ENCODE data around the gene MOCOS. TPM values are rescaled to one million over a fixed set of nuclear protein-coding genes. Genes with fewer than 3 reads are reported as not detected.

The MOCOS gene
- total RNA-seq, 1 donor from 2014 or later: 24.5 TPM

DNA sequence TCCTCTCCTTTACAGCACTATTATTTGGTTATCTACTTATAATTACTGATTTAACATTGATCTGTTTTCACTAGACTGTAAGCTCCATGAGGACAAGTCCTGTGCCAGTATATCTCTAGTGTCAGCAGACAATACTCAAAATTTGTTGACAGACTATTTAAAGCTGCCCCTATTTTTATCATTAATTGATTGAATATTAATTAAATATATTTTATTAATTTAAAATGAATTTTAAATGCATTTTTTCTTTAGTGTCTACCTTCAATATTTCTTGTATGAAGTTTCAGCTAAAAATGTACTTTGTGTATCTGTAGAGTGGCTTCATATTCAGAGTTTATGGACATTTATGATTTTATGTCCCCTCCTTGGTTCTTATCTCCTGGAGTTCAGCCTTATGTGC is 83.9 kb downstream of the MOCOS start:
- H3K36me3 ChIP-seq (ENCODE audit: control insufficient read depth, insufficient read depth, low read length): peaks cover 2% of the 10 kb centered on the region
- TF ChIP-seq, protein P1, sequence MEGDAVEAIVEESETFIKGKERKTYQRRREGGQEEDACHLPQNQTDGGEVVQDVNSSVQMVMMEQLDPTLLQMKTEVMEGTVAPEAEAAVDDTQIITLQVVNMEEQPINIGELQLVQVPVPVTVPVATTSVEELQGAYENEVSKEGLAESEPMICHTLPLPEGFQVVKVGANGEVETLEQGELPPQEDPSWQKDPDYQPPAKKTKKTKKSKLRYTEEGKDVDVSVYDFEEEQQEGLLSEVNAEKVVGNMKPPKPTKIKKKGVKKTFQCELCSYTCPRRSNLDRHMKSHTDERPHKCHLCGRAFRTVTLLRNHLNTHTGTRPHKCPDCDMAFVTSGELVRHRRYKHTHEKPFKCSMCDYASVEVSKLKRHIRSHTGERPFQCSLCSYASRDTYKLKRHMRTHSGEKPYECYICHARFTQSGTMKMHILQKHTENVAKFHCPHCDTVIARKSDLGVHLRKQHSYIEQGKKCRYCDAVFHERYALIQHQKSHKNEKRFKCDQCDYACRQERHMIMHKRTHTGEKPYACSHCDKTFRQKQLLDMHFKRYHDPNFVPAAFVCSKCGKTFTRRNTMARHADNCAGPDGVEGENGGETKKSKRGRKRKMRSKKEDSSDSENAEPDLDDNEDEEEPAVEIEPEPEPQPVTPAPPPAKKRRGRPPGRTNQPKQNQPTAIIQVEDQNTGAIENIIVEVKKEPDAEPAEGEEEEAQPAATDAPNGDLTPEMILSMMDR (IDR thresholded peaks at IDR 0.05; ENCODE audit: insufficient read depth, low read length, severe bottlenecking): no peak
- H3K4me3 ChIP-seq (ENCODE audit: low read depth, low read length): no peak overlapping the region
- DNase-seq (ENCODE audit: low read depth) (no peak), FAIRE-seq (no peak)
- H3K27me3 ChIP-seq (ENCODE audit: control insufficient read depth, insufficient read depth, low read length): no peaks in the 10 kb centered on the region

DNA sequence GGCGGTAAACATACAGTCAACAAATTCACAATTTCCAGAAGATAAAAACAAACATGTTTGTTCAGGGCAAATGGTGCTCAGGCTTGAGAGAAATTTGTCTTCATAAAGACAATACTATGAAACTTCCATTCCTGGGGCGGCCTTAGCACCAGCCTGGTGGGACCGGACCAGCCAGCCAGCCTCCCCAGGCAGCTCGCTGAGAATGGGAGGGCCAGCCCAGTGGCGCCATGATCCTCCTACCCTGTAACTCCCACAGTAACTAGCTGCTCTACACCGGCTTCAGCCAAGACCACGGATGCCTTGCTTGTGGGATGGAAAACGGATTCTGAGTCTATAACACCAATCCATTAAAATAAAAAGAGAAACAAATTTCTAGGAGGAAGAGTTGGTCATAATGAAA is 86.0 kb downstream of the MOCOS start:
- DNase-seq (ENCODE audit: low read depth): no peak
- no peaks in the 10 kb centered on the region for H3K27me3 ChIP-seq (ENCODE audit: control insufficient read depth, insufficient read depth, low read length)
- TF ChIP-seq, protein P1 (IDR thresholded peaks at IDR 0.05; ENCODE audit: insufficient read depth, low read length, severe bottlenecking): no peak
- FAIRE-seq: no peak
- no peaks in the 10 kb centered on the region for H3K36me3 ChIP-seq (ENCODE audit: control insufficient read depth, insufficient read depth, low read length)
- H3K4me3 ChIP-seq (ENCODE audit: low read depth, low read length): no peak overlapping the region

DNA sequence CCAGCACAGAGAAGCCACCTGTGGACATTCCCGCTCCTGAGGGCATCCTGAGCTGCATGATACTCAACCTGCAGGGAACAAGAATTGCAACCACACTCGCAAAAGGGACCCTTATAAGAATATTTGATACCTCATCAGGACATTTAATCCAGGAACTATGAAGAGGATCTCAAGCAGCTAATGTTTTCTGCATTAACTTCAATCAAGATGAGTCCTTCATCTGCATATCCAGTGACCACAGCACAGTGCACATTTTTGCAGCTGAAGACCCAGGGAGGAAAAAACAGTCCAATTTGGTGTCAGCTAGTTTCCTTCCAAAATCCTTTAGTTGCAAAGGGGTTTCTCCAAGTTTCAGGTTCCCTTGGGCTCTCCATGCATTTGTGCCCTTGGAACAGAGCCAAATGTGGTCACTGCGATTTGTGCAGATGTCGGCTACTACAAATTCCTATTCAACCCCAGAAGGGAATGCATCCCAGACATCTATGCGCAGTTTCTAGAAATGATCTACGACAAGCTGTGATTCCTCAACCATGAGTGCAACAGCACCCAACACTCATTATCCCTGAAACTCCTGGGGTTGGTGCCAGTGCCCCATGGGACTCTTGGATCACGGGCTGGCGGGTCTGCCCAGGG is 86.9 kb downstream of the MOCOS start:
- Histone ChIP-seq H3K36me3 (ENCODE audit: control insufficient read depth, insufficient read depth, low read length) (no peaks in the 10 kb centered on the region), H3K27me3 (ENCODE audit: control insufficient read depth, insufficient read depth, low read length) (peaks cover 2% of the 10 kb centered on the region), H3K4me3 (ENCODE audit: low read depth, low read length) (no peak overlapping the region)
- DNase-seq (ENCODE audit: low read depth) (no peak), FAIRE-seq (peak; percentile 84)
- TF ChIP-seq, protein P1 (IDR thresholded peaks at IDR 0.05; ENCODE audit: insufficient read depth, low read length, severe bottlenecking): no peak

DNA sequence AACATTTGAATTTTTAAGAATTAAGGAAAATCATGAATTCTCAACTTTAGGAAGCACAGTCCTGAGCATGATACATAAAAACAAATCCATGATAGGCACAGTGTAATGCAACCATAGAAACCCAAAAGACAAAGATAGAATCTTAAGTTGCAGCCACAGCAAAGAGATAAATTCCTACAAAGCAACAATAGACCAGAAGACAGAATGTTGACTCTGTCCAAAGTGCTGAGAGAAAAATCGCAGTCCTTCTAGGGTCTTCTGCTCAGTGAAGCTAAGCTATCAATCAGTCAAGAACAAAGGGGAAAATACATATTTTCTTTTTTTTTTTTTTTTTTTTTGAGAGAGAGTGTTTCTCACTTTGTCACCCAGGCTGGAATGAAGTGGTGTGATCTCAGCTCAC is 88.3 kb downstream of the MOCOS start:
- FAIRE-seq: no peak
- Histone ChIP-seq H3K36me3 (ENCODE audit: control insufficient read depth, insufficient read depth, low read length) (no peaks in the 10 kb centered on the region), H3K27me3 (ENCODE audit: control insufficient read depth, insufficient read depth, low read length) (peaks cover 2% of the 10 kb centered on the region), H3K4me3 (ENCODE audit: low read depth, low read length) (no peak overlapping the region)
- TF ChIP-seq, protein P1 (IDR thresholded peaks at IDR 0.05; ENCODE audit: insufficient read depth, low read length, severe bottlenecking): no peak
- no peak for DNase-seq (ENCODE audit: low read depth)

DNA sequence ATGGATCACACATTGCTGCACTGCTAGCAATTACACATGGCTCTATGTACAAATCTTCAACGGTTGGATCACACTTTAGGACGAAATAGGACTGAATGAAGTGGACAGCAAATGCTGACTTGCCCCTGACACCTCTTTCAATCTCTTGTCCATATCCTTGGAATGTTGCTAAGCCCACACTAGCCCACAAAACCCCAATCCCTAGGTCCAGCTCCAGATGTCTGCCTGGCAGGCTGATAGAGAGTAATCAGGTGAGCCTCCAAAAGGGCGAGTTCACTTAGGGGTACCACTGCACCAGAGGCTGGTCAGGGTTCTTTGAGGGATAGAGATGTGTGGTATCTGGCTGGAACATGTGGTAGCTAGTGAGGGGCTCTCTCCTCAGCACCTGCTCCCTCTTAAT is 91.7 kb downstream of the MOCOS start:
- TF ChIP-seq, protein P1 (IDR thresholded peaks at IDR 0.05; ENCODE audit: insufficient read depth, low read length, severe bottlenecking): no peak
- DNase-seq (ENCODE audit: low read depth): no peak
- no peak for FAIRE-seq

DNA sequence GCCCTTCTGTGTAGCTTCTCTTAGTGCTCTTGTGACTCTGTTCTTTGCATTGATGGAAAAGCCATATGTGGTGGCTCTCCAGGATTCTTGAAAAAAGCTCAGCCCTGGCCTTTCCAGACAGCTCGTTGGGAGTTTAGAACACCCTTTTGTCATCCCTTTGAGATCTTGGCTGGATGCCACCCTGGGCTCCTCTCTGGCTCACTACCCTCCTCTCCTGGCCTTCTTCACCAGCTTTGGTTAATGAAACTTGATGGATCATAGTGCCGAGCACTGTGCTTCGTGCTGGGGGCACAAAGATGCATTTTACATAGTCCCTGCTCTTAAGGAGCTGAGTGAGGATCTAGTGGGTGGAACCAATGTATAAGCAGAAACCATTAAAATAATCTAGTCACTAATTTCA is 94.6 kb downstream of the MOCOS start:
- FAIRE-seq (no peak), DNase-seq (ENCODE audit: low read depth) (no peak)
- Histone ChIP-seq H3K27me3 (ENCODE audit: control insufficient read depth, insufficient read depth, low read length) (peaks cover 2% of the 10 kb centered on the region), H3K4me3 (ENCODE audit: low read depth, low read length) (no peak overlapping the region), H3K36me3 (ENCODE audit: control insufficient read depth, insufficient read depth, low read length) (no peaks in the 10 kb centered on the region)
- TF ChIP-seq, protein P1 (IDR thresholded peaks at IDR 0.05; ENCODE audit: insufficient read depth, low read length, severe bottlenecking): no peak

More for the DNA sequence above, 91.7 kb downstream of the MOCOS start:
- no peak overlapping the region for H3K4me3 ChIP-seq (ENCODE audit: low read depth, low read length)
- peaks cover 2% of the 10 kb centered on the region for H3K27me3 ChIP-seq (ENCODE audit: control insufficient read depth, insufficient read depth, low read length)
- H3K36me3 ChIP-seq (ENCODE audit: control insufficient read depth, insufficient read depth, low read length): no peaks in the 10 kb centered on the region
